GM19467 (cell line): ENCODE results near the gene SPECC1L.

Experiments used
- ATAC-seq: cut with Tn5 transposase; IDR thresholded peaks from one replicate; pipeline ENCODE4 v1.9.1; 2021; ENCODE audit warnings: mild to moderate bottlenecking, moderate library complexity; ENCODE audit not compliant: unreplicated experiment

SPECC1L gene

GRCh38 chr22:24319451-24319850 lies 48.8 kb downstream of the SPECC1L start:
- no peak for ATAC-seq

- no peak for ATAC-seq
These were observed 51.4 kb downstream of the SPECC1L start for GRCh38 chr22:24321999-24322398.

DNA sequence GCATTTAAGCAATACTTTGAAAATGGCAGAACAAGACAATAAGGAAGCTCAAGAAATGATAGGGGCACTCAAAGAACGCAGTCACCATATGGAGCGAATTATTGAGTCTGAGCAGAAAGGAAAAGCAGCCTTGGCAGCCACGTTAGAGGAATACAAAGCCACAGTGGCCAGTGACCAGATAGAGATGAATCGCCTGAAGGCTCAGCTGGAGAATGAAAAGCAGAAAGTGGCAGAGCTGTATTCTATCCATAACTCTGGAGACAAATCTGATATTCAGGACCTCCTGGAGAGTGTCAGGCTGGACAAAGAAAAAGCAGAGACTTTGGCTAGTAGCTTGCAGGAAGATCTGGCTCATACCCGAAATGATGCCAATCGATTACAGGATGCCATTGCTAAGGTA lies 51.9 kb downstream of the SPECC1L start:
- no peak for ATAC-seq

- ATAC-seq, result no peak
These were observed 52.6 kb downstream of the SPECC1L start for GRCh38 chr22:24323233-24323632.

DNA sequence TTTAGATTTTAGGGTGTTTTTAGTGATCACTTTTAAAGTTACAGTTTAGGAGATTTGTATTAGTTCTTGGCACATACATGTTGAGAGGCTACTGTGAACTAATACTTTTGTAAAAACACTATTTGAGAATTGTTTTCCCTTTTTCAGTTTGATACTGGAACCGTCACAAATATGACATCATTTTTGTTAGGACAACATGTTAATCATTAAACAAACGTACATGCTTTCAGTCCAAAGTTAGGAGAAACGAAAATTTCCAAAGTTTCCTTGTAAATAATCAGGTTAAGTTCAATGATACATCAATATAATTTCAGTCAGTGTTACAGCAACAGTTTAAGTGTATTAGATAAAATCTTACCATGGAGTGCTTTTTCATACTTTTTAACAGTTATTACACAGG lies 53.1 kb downstream of the SPECC1L start:
- no peak for ATAC-seq

- no peak for ATAC-seq
These were observed 53.5 kb downstream of the SPECC1L start for GRCh38 chr22:24324137-24324536.

- ATAC-seq, result no peak
These were observed 54.6 kb downstream of the SPECC1L start for GRCh38 chr22:24325105-24325757.

- ATAC-seq, result no peak
These were observed 55.6 kb downstream of the SPECC1L start for GRCh38 chr22:24326266-24326665.

GRCh38 chr22:24327832-24328231 lies 57.2 kb downstream of the SPECC1L start:
- ATAC-seq, result no peak

- ATAC-seq, result no peak
These were observed 58.8 kb downstream of the SPECC1L start for GRCh38 chr22:24329453-24329852.

- no peak for ATAC-seq
These were observed 60.0 kb downstream of the SPECC1L start for GRCh38 chr22:24330636-24331035.

GRCh38 chr22:24331468-24332440 lies 61.1 kb downstream of the SPECC1L start:
- ATAC-seq, result no peak

- no peak for ATAC-seq
These were observed 62.7 kb downstream of the SPECC1L start for GRCh38 chr22:24333301-24333700.

- no peak for ATAC-seq
These were observed 64.9 kb downstream of the SPECC1L start for GRCh38 chr22:24335496-24335895.

DNA sequence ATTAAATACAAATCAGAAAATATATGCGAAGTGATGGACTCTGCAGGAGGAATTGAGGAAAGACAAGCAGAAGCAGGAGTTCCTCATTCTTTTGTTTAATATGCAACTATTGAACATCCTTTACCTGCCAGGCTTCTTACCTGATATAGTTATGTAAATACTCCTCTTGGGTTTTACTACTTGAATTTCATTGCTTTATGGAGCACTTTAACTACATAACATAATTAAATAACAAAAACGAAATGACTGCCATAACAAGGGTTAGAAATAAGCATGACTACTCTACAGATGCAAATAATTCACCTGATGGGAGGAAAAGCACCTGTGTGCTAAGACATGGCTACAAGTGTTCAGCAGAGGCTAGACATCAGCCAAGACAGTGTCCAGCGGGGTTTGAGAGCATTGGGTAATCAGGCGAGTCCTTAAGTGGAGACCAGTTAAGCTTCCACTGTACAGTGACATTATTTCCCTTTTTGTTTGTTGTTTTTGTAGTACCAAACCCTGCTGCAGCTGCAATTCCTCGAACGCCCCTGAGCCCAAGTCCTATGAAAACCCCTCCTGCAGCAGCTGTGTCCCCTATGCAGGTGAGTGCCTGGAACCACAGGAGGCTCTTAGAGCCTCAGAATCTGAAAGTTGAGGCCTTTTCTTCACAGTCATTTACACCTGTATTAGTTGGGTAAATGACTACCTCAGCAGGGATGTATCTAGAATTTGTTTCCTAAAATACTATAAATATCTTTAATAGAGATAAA lies 67.4 kb downstream of the SPECC1L start:
- no peak for ATAC-seq

- no peak for ATAC-seq
These were observed 68.3 kb downstream of the SPECC1L start for GRCh38 chr22:24338726-24339451.

- no peak for ATAC-seq
These were observed 68.8 kb downstream of the SPECC1L start for GRCh38 chr22:24339452-24339747.

DNA sequence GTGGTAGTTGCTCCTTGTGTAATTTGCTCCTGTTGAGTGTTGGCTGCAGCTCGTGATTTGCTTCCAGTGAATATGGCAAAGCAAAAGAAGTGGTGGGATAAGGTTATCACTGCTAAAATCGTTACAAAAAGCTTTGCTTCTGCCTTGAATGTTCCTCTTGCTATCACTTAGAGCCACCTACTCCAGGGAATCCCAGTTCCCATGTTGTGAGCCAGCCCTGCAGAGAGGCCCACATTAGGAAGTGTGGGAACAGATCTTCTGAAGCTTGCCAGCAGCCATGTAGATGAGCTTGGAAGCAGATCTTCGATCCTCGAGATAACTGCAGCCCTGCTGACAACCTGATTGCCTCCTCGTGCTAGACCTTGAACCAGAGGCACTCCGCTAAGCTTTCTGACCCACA lies 71.0 kb downstream of the SPECC1L start:
- no peak for ATAC-seq

GRCh38 chr22:24350627-24351026 lies 80.0 kb downstream of the SPECC1L start:
- ATAC-seq, result no peak

DNA sequence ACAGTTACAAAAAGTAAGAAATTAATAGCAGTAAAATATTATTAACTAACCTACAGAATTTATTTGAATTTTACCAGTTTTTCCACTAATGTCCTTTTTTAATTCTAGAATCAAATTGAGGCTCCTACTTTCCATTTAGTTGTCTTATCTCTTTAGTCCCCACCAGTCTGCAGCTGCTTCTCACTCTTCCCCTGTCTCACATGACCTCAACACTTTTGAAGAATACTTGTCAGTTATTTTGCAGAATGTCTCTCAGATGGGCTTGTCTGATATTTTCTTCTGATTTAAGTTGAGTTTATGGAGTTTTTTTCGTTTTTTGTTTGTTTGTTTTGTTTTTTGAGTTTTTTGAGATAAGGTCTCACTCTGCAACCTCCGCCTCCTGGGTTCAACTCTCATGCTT lies 82.5 kb downstream of the SPECC1L start:
- no peak for ATAC-seq

DNA sequence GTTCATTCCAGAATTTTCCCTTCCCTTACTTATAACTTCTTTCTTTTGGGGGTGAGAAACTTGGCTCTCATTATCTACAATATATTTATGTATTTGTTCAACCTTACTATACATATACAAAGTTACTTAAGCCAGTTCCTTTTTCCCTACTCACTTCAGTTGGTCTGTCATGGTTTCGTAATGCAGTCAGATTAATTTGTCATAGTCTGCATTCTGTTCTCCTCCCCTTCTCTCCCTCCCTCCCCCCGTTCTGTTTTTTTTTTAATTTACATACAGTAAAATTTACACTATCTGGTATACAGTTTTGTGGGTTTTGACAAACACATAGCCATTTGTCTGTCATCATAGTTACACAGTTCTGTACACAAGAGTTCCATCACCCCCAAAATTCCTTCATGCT lies 84.9 kb downstream of the SPECC1L start:
- ATAC-seq, result no peak
